Left colon (tissue), 2 donors: ENCODE results near the gene KRTAP2-2. TPM values are rescaled to one million over a fixed set of nuclear protein-coding genes. Genes with fewer than 3 reads are reported as not detected.

ENCODE experiments used
- total RNA-seq, 2 donors: library from RNA; stranded (reverse); fragmentation: NEBNext Ultra II Directional; extraction: Animal tissue kit (Norgen Biotek cat#: 25700); gene quantifications; one replicate each; pipeline ENCODE4 v1.2.1, GENCODE V29; 2021
- donor health status: DM: no; HTN: no; CAD: no.
- donor health status: DM: yes; HTN: yes; CAD: no.

The KRTAP2-2 gene
- total RNA-seq, 2 donors from 2014 or later = not detected

Other genes with a start within 250 kb of the KRTAP2-2 start
- gene KRT10, start 232.6 kb downstream of the KRTAP2-2 start, total RNA-seq = 10 to 100 TPM; 25.1 to 38.9 TPM
- 1 to 10 TPM; 1.2 to 3.9 TPM for gene KRT12, start 188.0 kb downstream of the KRTAP2-2 start, total RNA-seq
- gene KRT20, start 170.0 kb downstream of the KRTAP2-2 start, total RNA-seq = 1,000 to 10,000 TPM; 1,413 to 1,967 TPM
- under 1 TPM in 1 of 2 donors, not detected in 1; 0.28 TPM for gene KRT23, start 117.6 kb downstream of the KRTAP2-2 start, total RNA-seq
- not detected for gene KRT39, start 88.3 kb downstream of the KRTAP2-2 start, total RNA-seq
- gene KRT40, start 70.9 kb downstream of the KRTAP2-2 start, total RNA-seq = under 1 TPM; 0.21 to 0.39 TPM
- not detected for gene KRTAP3-3, start 61.1 kb downstream of the KRTAP2-2 start, total RNA-seq
- not detected for gene KRTAP3-2, start 55.3 kb downstream of the KRTAP2-2 start, total RNA-seq
- not detected for gene KRTAP3-1, start 46.1 kb downstream of the KRTAP2-2 start, total RNA-seq
- not detected for gene KRTAP1-5, start 28.0 kb downstream of the KRTAP2-2 start, total RNA-seq
- not detected for gene KRTAP1-4, start 25.0 kb downstream of the KRTAP2-2 start, total RNA-seq
- gene KRTAP1-3, start 20.4 kb downstream of the KRTAP2-2 start, total RNA-seq = not detected
- not detected for gene KRTAP1-1, start 13.8 kb downstream of the KRTAP2-2 start, total RNA-seq
- gene KRTAP2-1, start 7.9 kb downstream of the KRTAP2-2 start, total RNA-seq = not detected
- gene KRTAP2-3, start 4.9 kb upstream of the KRTAP2-2 start, total RNA-seq = not detected
- not detected for gene KRTAP2-4, start 10.6 kb upstream of the KRTAP2-2 start, total RNA-seq
- not detected for gene KRTAP4-7, start 28.9 kb upstream of the KRTAP2-2 start, total RNA-seq
- gene KRTAP4-8, start 42.9 kb upstream of the KRTAP2-2 start, total RNA-seq = not detected
- not detected for gene KRTAP4-16, start 47.0 kb upstream of the KRTAP2-2 start, total RNA-seq
- gene KRTAP4-9, start 50.2 kb upstream of the KRTAP2-2 start, total RNA-seq = not detected
- not detected for gene KRTAP4-11, start 63.1 kb upstream of the KRTAP2-2 start, total RNA-seq
- gene KRTAP4-12, start 69.0 kb upstream of the KRTAP2-2 start, total RNA-seq = not detected
- not detected for gene KRTAP4-6, start 85.3 kb upstream of the KRTAP2-2 start, total RNA-seq
- not detected for gene KRTAP4-5, start 94.6 kb upstream of the KRTAP2-2 start, total RNA-seq
- not detected for gene KRTAP4-4, start 105.5 kb upstream of the KRTAP2-2 start, total RNA-seq
- gene KRTAP4-3, start 113.0 kb upstream of the KRTAP2-2 start, total RNA-seq = not detected
- not detected for gene KRTAP4-2, start 123.0 kb upstream of the KRTAP2-2 start, total RNA-seq
- gene KRTAP4-1, start 129.7 kb upstream of the KRTAP2-2 start, total RNA-seq = under 1 TPM in 1 of 2 donors, not detected in 1; 0.34 TPM
- not detected for gene KRTAP9-1, start 134.7 kb upstream of the KRTAP2-2 start, total RNA-seq
- gene KRTAP9-2, start 171.4 kb upstream of the KRTAP2-2 start, total RNA-seq = not detected
- not detected for gene KRTAP9-3, start 177.2 kb upstream of the KRTAP2-2 start, total RNA-seq
- gene KRTAP9-8, start 182.8 kb upstream of the KRTAP2-2 start, total RNA-seq = not detected
- not detected for gene KRTAP9-4, start 194.5 kb upstream of the KRTAP2-2 start, total RNA-seq
- not detected for gene KRTAP9-9, start 200.2 kb upstream of the KRTAP2-2 start, total RNA-seq
- not detected for gene KRTAP9-6, start 210.1 kb upstream of the KRTAP2-2 start, total RNA-seq
- not detected for gene KRTAP9-7, start 220.5 kb upstream of the KRTAP2-2 start, total RNA-seq
- gene KRTAP29-1, start 247.6 kb upstream of the KRTAP2-2 start, total RNA-seq = not detected